SJSA1 (cell line): ENCODE measurements around the gene OXCT2. TPM values are rescaled to one million over a fixed set of nuclear protein-coding genes. Genes with fewer than 3 reads are reported as not detected.
"Not testable (repeated sequence)": the region's sequence is repeated elsewhere in the genome, so short reads cannot be mapped to it uniquely, and the experiment has no call there.

Source experiments
- DNase-seq, 2 experiments: peaks; one replicate each; pipeline ENCODE4 v3.0.0-alpha.2; 2015 to 2020; ENCODE audit warnings: low spot score in 2 of 2, low read depth in 1 of 2
- H3K27ac ChIP-seq: fragments of 250-450 bp; sonication (Bioruptor Pico); 2 replicates; pipeline ENCODE4 v1.5.1; 2020; ENCODE audit warnings: mild to moderate bottlenecking, moderate library complexity
- H3K27me3 ChIP-seq: fragments of 250-450 bp; sonication (Bioruptor Pico); replicated peaks from 2 replicates; pipeline ENCODE4 v1.5.1; 2020; ENCODE audit warnings: mild to moderate bottlenecking, moderate library complexity
- H3K36me3 ChIP-seq: fragments of 250-450 bp; sonication (Bioruptor Pico); 2 replicates; pipeline ENCODE4 v1.5.1; 2020; ENCODE audit warnings: mild to moderate bottlenecking
- H3K4me1 ChIP-seq: fragments of 250-450 bp; sonication (Bioruptor Pico); replicated peaks from 2 replicates; pipeline ENCODE4 v1.6.1; 2021; ENCODE audit warnings: mild to moderate bottlenecking
- H3K4me3 ChIP-seq: fragments of 250-450 bp; sonication (Bioruptor Pico); 2 replicates; pipeline ENCODE4 v1.5.1; 2020; ENCODE audit warnings: mild to moderate bottlenecking
- H3K9me3 ChIP-seq: fragments of 250-450 bp; sonication (Bioruptor Pico); replicated peaks from 2 replicates; pipeline ENCODE4 v1.5.1; 2020; ENCODE audit warnings: mild to moderate bottlenecking
- total RNA-seq: library from RNA; depleted of rRNA; stranded (reverse); fragments of >200 nt; shearing (Covaris generic); gene quantifications from 2 replicates; pipeline ENCODE4 v1.2.3, GENCODE V29; 2014; rRNA removed

The OXCT2 gene
- 0.13 and 0.44 TPM in 2 replicates for total RNA-seq

DNA sequence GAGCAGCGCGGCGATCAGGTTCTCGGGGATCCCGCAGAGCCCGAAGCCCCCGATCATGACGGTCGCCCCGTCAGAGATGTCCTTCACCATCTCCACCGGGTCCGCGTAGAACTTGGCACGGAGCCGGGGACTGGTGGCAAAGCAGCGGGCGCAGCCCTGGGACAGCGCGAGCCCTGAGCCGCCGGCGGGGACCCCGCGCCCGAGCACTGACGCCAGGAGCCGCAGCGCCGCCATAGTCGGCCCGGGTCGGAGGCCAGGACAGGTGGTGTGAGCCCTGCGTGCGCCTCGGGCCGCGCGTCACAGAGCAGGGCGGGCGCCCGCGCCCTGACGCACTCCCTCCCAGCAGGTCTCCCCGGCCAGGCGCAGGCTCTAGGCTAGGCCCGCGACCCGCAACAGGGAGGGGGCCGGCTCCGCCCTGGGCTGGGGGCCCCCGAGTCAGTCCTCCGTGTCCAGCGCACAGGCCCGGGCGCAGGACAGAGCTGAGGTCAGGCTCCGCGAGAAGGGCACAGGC lies at the start of gene OXCT2:
Gene OXCT2, minus strand, starts transcription at position 327 of the 511 bp plus-strand sequence. Its CDS starts 93 bp downstream, at position 234.
- H3K4me3 ChIP-seq = not testable (repeated sequence)

GRCh38 chr1:39819091-39819812 lies 48.1 kb upstream of the OXCT2 start:
- peaks cover 7% of the 10 kb centered on the region for H3K4me1 ChIP-seq
- no peaks in the 10 kb centered on the region for H3K9me3 ChIP-seq
- H3K4me3 ChIP-seq = no peak overlapping the region
- H3K27me3 ChIP-seq = no peaks in the 10 kb centered on the region
- H3K27ac ChIP-seq = no peak overlapping the region
- DNase-seq = no peak
- no peaks in the 10 kb centered on the region for H3K36me3 ChIP-seq

More for the DNA sequence above, at the start of gene OXCT2:
- H3K4me1 ChIP-seq, H3K9me3 ChIP-seq, H3K27me3 ChIP-seq, H3K27ac ChIP-seq, DNase-seq, H3K36me3 ChIP-seq: not testable (repeated sequence)

DNA sequence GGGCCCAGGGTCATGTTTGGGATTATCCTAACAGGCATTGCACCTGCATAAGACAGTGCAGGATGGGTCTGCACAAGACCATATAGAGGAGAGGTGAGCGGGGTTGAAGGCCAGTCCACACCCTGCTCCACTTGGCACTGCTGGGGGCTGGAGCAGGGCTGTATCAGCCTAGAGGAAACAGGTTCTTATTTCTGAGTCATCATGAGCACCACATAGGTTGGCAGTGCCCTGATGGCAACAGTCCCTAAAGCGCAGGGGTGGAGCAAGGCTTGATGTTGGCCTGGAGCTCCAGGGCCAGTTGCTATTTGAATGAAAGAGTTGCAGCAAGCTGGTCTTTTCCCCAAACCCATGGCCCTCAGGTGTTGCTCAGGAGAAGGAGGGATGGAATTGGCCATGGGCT lies 47.3 kb upstream of the OXCT2 start:
- H3K9me3 ChIP-seq = no peaks in the 10 kb centered on the region
- no peaks in the 10 kb centered on the region for H3K36me3 ChIP-seq
- peaks cover 7% of the 10 kb centered on the region for H3K4me1 ChIP-seq
- H3K27me3 ChIP-seq = no peaks in the 10 kb centered on the region
- H3K4me3 ChIP-seq = no peak overlapping the region
- DNase-seq = no peak
- H3K27ac ChIP-seq = no peak overlapping the region

DNA sequence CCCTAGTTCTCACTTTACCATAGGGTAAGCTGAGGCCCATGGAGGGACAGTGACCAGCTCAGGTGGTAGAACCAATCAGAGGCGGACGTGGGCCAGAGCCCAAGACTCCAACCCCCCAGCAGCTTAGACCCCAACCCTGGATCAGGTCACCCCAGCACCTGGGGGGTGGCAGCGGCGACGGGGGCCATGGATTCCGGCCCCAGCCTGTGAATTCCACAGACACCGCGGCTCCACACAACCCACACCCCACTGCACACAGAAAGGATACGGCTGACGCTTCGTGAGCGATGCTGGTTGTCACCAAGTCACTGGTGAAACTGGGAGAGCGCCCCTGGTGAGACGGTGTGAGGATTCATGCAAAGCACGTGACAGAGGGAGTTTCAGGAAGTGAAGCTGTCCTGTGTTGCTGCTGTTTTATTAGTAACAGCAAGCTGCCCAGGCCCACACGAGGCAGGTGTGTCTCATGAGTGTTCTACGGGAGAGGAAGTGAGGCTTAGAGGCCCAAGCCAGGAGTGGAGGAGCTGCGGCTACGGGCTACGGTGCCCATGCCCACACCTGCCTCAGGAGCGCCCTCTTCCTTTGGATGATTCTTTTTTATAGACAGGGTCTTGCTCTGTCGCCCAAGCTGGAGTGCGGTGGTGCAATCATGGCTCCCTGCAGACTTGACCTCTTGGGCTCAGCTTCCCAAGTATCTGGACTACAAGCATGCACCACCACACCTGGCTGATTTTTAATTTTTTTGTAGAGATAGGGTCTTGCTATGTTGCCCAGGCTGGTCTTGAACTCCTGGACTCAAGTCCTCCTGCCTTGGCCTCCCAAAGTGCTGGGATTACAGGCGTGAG lies 46.2 kb upstream of the OXCT2 start:
- not testable (repeated sequence) for H3K9me3 ChIP-seq, H3K27me3 ChIP-seq, H3K4me3 ChIP-seq, DNase-seq, H3K4me1 ChIP-seq, H3K36me3 ChIP-seq, H3K27ac ChIP-seq

DNA sequence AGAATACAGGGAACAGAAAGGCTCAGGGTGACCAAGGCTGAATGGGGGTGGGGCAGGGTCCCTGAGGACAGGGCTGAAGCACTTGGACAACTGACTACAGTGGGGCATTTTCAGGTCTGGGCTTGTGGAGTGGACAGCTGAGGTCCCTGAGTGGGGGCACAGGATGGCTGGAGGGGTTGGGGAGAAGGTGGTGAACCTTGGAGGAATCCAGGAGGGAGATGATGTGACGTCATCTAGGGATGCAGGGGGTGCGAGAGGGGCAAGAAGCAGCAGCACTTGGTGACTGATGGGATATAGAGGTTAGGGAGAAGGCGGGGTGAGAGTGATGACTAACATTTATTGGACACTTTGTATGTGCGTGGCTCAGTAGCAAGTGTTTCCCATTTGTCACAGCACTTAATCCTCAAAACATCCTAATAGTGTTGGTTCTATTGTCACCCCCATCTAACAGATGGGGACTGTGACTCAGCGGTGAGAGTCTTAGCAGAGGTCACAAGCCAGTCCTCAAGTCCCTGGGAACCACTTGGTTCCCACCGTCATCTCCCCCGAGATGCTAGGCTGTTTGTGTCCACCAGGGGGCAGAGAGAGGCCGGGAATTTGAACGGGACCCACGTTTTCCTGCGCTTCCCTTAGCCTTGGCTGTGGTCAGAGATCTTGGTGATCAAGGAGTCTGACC lies 45.4 kb upstream of the OXCT2 start:
- peaks cover 7% of the 10 kb centered on the region for H3K4me1 ChIP-seq
- DNase-seq = peak; percentile 79 to 89
- no peaks in the 10 kb centered on the region for H3K9me3 ChIP-seq
- H3K27me3 ChIP-seq = no peaks in the 10 kb centered on the region
- H3K27ac ChIP-seq = no peak overlapping the region
- no peaks in the 10 kb centered on the region for H3K36me3 ChIP-seq
- no peak overlapping the region for H3K4me3 ChIP-seq

DNA sequence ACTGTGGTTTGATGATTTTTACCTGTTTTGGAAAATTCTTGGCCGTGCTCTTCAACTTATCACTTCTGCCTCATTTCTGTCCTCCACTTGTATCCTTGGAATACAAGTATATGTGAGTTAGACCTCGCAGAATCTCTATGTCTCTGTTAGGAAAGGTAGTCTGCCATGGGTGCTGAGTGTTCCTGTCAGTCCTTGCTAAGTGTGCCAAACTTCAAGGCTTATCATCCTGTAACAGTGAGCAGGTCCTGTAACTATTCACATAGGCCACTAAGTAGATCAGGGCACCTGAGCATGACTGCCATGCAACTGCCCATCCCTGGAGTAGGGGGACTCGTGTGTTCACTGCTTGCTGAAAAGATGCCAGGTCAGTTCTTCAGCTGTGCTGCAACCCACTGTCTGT lies 41.8 kb upstream of the OXCT2 start:
- H3K27me3 ChIP-seq = no peaks in the 10 kb centered on the region
- H3K4me3 ChIP-seq = no peak overlapping the region
- H3K4me1 ChIP-seq = peaks cover 7% of the 10 kb centered on the region
- H3K27ac ChIP-seq = no peak overlapping the region
- H3K36me3 ChIP-seq = no peaks in the 10 kb centered on the region
- DNase-seq = no peak
- H3K9me3 ChIP-seq = no peaks in the 10 kb centered on the region

GRCh38 chr1:39808784-39809517 lies 37.8 kb upstream of the OXCT2 start:
- no peak for DNase-seq
- Histone ChIP-seq H3K27me3 (no peaks in the 10 kb centered on the region), H3K9me3 (no peaks in the 10 kb centered on the region), H3K4me1 (no peaks in the 10 kb centered on the region), H3K36me3 (no peaks in the 10 kb centered on the region), H3K27ac (no peak overlapping the region), H3K4me3 (no peak overlapping the region)

DNA sequence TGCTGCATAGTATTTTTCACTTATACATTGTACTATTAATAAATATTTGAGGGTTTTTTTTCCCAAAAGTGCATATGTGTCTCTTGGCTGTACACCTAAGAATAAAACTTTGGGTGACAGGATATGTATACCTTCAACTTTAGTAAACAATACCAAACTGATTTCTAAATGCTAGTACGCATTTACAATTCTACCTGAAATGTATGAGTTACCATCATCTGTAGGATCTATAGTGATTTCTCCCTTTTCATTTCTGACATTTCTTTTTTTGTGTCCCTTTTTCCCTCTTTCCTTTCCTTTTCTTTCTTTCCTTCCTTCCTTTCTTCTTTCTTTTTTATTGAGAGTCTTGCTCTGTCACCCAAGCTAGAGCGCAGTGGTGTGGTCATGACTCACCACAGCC lies 34.2 kb upstream of the OXCT2 start:
- no peak for DNase-seq
- H3K27me3 ChIP-seq = no peaks in the 10 kb centered on the region
- H3K27ac ChIP-seq = no peak overlapping the region
- H3K4me3 ChIP-seq = no peak overlapping the region
- H3K4me1 ChIP-seq = peaks cover 7% of the 10 kb centered on the region
- no peaks in the 10 kb centered on the region for H3K36me3 ChIP-seq
- H3K9me3 ChIP-seq = no peaks in the 10 kb centered on the region

- DNase-seq = no peak
- H3K36me3 ChIP-seq = no peaks in the 10 kb centered on the region
- no peaks in the 10 kb centered on the region for H3K27me3 ChIP-seq
- H3K9me3 ChIP-seq = no peaks in the 10 kb centered on the region
- H3K27ac ChIP-seq = no peak overlapping the region
- peaks cover 23% of the 10 kb centered on the region for H3K4me1 ChIP-seq
- H3K4me3 ChIP-seq = no peak overlapping the region
Observed at GRCh38 chr1:39802496-39803260, 31.5 kb upstream of the OXCT2 start.

DNA sequence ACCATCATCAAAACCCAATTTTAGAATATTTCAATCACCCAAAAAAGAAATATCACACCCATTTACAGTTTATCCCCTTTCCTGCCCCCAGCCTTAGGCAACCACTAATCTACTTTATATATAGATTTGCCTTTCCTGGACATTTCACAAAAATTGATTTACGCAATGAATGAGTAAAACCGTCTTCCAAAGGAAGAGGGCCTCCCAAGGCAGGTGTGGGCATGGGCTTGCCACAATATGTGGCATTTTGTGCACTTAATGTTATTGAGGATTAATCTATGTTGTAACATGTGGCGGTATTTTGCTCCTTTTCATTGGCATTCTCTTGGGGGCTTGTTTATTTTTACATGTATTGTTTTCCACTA lies 29.3 kb upstream of the OXCT2 start:
- H3K36me3 ChIP-seq = no peaks in the 10 kb centered on the region
- no peak overlapping the region for H3K4me3 ChIP-seq
- no peak overlapping the region for H3K27ac ChIP-seq
- no peaks in the 10 kb centered on the region for H3K27me3 ChIP-seq
- DNase-seq = no peak
- peaks cover 23% of the 10 kb centered on the region for H3K4me1 ChIP-seq
- H3K9me3 ChIP-seq = no peaks in the 10 kb centered on the region

DNA sequence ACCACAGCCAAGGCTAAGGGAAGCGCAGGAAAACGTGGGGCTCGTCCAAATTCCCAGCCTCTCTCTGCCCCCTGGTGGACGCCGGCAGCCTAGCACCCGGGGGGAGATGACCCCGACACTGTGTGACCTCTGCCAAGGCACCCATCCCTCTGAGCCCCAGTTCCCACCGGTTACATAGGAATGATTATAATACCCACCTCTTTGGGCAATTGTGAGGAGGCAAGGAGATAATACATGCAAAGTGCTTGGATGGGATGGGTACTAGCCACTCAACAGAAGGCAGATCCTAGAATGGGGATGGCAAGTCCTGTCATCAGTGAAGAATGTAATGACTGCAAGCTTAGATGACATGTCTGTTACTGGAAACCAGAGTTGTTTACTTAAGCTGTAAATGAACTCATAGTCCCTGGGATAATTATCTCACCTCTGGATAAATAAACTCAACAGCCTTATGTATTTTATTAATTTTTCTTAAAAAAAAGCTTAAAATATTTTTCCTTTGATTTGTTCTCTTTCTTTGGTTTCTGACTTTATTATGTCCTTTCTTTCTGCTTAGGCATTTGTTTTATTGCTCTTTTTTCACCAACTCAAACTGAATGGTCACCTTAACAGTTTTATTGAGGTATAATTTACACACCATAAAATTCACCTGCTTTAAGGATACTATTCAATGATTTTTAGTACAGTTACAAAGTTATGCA lies 28.8 kb upstream of the OXCT2 start:
- peak; percentile 72 to 86 for DNase-seq
- peak overlapping the region; percentile 14 for H3K27ac ChIP-seq
- H3K27me3 ChIP-seq = no peaks in the 10 kb centered on the region
- no peaks in the 10 kb centered on the region for H3K9me3 ChIP-seq
- H3K36me3 ChIP-seq = no peaks in the 10 kb centered on the region
- no peak overlapping the region for H3K4me3 ChIP-seq
- peaks cover 23% of the 10 kb centered on the region for H3K4me1 ChIP-seq
